Inflammatory macrophage treated with lipopolysaccharide for 4 hours (primary cell): ENCODE data around the gene B4GALT6.

Experiments
- DNase-seq: peaks from one replicate; pipeline ENCODE4 v3.0.0-alpha.2; 2020

Gene B4GALT6

DNA sequence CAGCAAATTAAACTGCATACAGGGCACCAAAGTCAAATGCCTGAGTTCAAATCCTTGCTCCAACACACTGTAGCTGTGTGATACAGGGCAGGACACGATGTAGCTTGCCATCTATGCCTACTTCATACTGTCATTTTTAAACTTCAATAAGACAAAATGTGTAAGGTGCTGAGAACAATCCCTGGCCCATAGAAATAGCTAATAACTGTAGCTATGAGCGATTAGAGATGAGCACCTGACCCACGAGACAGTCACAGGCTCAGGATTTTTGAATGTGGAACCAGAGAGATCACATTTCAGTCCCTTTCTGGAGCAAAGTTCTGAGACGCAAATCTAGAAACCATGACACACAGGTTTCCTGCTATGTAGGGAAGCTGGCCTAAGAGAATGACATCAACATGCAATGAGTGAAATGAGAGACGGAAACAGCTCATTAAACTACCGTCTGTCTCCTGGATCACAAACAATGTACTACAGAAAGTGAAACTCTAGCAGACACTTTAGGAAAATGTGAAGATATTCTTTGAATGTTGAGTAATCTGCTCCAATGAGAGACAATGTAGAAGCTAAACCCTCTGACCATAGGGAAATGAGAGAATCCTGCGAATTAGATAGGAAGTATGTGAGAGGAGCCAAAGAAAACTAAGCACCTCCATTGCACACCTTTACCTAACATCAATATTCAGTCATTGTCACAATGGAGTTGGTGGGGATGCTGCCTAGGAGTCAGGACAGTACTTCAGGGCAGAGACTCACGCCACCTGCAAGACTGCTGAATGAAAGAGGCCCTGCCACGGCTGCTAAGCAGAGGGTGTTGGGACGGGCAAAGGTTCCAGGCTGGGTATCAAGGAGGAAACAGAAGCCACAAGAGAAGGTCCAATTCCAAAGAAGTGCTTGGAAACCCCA lies 25.5 kb downstream of the B4GALT6 start:
- peak; percentile 96 for DNase-seq

DNA sequence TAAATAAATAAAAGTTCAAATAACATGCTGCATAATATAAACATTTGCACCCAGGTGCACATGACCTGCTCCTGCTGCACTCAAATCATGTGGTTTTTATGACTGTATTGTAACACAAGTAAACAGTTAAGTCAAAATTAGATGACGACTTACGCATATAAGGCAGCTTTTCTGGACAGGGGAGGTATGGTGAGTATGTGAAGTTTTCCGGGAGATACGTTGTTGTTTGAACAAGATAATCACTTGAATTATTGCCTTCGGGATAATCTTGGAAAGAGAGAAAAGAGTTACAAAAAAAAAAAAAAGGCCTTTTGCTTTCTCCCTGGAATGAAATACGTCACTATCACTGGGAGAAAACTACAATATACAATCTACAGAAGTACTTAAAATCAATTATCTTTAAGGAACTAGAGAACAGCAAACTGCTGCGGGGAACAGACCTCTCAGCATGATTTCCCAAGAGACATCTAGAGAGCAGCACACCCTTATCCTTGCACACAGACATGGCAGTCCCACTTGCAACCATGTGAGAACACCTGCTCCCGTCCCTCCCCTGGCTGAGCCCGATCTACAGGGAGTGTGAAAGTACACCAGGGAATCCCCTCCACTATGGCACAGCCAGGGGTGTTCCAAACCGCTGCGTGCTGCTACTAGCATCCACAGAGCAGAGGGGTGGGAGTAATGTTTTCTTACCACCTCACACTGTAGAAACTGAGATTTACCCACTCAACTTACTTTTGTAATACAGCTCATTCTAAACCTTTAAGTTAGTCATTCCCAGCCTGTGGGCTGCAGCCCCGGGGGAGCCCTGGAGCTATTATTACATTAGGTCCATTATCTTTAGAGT lies 26.3 kb downstream of the B4GALT6 start:
- DNase-seq = peak; percentile 21

DNA sequence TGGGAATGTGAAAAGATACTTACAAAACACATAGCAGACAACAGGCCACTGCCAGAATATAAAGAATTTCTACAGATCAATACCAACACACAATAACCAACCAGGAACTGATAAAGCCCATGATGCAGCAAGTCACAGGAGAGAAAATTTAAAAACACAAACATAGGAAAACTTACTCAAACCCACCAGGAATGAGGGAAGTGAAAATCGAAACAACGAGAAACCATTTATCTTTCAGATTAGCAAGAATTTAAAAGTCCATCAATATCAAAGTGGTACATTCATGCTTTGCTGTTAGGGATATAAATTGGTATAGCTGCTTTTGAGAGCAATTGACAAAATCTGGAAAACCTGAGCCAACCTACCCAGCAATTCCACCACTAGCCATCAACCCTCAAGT lies 27.6 kb downstream of the B4GALT6 start:
- DNase-seq = no peak

DNA sequence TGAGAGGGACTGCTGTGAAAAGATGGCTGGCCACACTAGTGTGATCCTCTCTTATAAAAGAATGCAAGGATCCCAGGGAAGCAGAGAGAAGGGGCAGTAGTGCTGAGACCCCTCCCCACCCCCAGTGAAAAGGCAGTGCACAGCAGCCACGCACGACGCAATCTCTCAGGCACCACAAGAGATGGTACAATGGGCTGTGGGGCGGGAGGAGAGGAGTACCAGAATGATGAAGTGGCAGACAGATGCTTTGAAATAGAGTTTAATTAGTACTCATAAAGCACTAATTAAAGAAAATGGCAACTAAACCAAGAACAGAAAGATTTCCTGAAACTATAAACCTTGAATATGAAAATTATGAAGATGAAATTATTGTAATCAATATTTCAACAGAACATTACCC lies 29.0 kb downstream of the B4GALT6 start:
- DNase-seq = no peak

DNA sequence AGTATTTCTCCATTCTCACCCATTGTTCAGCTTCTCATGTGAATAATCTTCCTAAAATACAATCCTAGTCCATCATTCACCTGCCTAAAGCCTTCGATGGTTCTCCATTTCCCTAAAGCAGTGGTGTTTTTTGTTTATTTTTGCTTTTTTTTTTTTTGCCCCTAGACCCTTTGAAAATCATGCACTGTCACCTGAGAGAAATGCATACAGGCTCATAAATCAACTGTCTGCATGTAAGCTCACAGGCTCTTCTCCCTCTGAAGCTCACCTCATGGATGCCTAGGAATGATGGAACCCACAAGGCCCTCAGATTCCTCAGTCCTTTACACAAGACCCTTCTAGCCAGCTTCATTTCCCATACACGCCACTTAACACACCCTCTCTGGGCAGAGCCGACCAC lies 31.5 kb downstream of the B4GALT6 start:
- no peak for DNase-seq

DNA sequence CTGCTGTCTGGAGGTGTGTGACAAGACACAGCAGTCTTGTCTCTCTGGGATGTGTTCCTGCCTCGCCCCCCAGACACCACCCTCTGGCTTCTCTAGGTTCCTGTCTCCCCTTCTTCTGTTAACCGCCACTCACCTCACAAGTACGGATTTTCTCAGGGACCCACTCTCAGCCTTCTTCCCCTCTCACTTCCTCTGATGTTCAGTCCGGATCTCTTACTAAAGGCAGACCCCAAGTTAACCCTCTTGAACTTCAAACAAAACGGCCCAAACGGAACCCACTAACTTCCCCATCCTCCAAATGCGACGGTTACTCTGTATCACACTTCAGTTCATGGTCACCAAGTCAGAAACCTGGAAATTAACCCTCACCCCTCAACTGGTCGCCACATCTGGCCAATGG lies 32.0 kb downstream of the B4GALT6 start:
- DNase-seq = no peak

DNA sequence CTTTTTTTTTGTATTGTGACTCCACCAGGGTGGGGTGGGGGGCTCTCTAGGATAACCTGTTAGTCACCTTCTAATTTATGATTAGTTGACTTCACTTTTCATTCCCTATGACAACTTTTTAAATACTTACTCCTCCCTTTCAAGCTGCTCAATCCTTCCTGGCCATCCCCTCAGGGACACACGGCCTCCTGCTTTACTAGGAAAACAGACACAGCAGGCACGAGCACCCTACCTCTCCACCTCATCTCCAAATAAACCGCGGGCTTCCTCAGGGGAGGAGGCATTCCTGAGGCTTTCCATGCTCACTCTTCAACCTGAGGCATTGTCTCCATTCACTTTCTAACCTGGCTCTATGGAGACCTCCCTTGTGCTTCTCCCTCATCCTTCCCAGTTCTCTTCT lies 33.0 kb downstream of the B4GALT6 start:
- DNase-seq = no peak

DNA sequence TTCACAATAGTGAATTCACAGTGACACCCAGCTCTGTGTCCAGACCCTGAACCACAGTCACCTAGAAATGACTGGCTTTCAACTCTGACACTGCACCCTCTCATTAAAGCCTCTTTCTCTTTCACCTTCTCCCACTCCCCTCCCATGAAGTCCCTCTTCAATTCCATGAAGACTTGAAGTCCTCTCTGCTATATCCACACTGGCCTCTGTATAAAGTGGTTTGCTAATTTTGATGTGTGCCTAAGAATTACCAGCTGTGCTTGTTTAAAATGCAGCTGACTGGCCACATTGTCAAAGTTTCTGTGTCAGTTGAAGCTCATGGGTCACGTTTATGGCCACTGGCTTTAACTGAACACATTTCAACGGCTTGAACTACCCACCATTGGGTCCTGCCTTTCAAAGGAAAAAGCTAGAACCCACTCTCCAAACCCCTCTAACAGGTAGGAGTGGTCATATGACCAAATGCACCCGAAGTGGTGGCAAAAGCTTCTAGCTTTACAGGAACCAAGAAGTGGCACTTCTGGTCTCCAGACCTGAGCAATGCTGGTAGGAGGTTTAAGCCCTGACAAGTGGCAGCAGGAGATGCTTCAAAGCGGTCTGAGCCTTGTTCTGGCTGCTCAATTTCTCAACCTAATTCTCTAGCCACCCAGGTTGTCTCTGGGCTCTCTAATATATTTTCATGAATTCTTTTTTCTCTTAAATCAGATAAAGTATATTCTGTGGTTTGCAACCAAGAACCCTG lies 34.2 kb downstream of the B4GALT6 start:
- no peak for DNase-seq

DNA sequence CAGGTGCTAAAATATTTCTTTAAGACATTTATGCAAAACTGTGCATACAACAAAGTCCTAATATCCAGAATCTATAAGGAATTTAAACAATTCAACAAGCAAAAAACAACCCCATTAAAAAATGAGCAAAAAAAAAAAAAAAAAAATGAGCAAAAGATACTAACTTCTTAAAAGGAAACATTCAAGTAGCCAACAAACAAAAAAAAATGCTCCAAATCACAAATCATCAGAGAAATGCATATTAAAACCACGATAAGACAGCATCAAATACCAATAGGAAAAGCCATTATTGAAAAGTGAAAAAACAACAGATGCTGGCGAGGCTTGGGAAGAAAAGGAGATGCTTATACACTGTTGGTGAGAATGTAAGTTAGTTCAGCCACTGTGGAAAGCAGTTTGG lies 34.9 kb downstream of the B4GALT6 start:
- DNase-seq = no peak

DNA sequence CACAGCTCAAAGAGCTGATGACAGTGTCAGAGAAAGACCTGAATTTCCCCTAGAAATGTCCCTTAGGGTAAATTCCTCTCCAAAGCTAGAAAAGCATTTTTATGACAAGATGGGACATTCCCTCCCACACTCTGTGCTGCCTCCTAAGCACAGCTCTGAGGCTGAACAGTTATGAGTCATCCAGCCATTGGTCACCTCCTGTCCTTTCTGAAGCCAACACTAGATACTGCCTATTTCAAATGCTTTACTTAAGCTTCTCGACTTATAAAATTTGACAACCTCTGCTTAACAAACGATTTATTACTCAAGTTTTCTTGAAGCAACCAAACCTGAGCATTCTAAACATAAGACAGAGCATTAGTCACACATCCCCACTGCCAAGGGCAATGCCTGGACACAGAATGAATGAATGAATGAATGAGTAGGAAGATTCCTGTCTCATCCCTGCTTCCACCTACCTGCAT lies 35.4 kb downstream of the B4GALT6 start:
- DNase-seq = peak; percentile 94

DNA sequence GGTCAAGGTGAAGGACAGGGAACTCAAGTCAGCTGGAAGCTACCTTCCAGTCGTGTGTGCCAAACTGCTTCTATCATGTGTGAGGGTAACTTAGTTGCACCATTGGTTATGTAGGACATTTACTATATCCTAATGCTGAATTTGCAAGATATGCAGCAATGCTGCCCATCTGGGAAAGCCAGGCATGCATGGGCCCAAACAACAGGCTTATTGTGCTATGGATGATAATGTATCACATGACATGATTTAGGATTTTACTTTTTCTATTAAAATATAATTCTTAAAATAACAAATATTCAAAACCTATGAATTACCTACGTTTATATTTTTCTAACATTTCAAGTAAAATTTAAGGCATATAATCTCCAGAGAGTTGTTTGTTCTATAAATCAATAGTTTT lies 35.9 kb downstream of the B4GALT6 start:
- no peak for DNase-seq

DNA sequence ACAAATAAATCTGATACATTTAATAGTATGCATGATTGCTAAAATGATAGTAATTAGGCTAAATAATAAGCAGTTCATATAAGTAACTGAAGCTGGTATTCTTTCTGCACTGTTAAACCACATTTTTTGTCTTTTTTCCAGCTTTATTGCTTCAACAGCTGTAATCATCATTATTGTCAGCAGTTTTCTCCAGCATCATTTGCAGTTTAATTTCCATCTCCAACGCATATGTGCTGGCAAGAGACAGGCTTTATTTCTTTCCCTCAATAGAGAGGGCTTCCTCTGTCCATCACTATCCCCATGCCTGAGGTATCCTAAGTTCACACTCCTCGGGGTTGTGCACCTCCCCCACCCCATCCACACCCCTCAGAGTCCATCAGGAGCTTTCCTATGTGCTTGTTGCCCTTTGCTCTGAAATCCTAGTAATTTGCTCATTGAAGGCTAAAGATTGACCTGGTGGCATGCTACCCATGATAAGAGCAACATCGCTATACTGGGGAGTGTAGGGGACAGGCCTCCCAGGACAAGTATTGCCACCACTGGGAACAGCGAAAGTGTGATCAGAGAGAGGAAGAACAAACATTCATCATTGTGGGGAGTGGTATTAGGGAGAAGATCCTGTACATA lies 37.1 kb downstream of the B4GALT6 start:
- no peak for DNase-seq

DNA sequence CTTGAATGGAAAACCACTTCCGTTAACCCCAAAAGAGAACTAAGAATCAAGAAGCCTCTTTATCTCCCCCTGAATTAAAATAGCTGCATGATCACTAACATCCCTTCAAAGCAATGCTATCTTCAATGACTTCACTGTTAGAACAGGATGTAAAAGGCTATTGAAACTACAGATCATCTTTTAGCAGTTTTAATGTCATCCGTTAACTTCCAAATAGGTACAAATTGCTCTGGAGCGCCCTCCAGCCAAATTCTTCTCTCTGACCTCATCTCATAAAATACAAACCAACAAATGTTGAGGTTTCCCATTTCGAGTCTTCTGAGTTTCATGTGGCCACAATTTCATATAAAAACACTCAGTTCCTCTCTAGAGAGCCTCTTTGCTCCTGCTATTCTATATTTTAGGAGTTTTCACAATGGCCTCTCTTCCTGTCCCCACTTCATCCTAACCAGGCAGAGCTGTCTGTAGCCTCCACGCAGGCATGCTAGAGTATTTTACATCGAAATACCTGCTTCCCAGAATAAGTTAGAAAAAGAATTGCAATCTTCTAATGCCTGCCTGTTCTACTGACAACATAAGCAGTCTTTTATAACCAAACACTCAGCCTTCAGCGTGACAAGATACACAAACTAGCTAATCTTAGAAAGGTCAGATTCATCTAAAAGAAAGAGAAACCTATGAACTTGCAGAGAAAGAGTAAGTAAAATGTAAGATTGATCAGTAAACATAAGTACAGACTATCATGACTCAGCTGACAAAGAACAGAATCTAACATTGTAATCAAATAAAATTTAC lies 37.9 kb downstream of the B4GALT6 start:
- no peak for DNase-seq

DNA sequence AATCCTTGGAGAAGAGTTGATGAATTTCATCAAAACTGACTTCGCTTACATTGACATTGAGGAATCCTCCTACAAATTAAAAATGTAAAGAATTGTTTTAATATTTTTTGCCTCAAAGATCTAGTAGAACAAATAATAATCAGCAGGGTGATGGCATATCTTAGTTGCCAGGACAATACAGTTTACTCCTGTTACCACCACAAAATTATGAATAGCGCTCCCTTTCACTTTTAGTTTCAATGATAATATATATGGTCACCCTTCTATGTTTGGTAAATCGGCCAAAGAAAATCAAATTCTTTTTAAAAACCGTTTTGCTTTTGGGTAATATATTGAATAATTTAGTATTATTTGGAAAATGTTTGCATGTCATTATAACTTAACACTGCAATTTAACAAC lies 39.0 kb downstream of the B4GALT6 start:
- DNase-seq = no peak

DNA sequence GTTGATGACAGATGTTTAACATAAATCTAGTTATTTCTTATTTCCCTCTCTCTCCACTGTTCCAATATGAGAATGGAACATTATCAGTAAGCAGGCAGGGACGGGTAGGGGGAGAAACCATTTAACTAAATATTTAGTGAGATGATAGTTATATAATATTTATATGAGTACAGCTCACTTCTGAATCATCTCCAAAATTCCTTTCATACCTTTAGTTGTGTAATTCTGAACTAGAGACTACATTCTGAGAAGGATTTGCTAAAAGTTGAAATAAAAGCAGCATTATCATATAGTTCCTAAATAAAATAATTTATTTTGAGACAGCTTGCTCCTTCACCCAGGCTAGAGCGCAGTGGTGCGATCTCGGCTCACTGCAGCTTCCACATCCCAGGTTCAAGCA lies 41.4 kb downstream of the B4GALT6 start:
- no peak for DNase-seq

DNA sequence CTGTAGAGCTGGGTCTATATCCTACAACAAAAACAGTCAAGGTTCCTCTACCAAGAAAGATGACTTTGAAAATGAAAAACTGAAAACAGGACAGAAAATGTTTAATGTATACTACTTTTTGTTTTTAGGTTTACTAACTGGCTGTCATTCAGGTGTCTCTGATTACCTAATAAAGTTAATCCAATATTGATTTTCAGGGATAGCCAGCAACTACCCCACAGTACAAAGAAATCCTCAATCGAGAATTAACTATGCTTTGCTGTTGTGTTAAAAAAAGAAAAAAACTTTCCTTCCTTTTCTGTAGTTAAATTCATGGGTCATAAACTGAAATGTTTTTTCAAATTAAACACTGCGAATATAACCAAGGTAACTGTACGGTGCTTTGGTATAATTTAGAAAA lies 46.9 kb downstream of the B4GALT6 start:
- no peak for DNase-seq

DNA sequence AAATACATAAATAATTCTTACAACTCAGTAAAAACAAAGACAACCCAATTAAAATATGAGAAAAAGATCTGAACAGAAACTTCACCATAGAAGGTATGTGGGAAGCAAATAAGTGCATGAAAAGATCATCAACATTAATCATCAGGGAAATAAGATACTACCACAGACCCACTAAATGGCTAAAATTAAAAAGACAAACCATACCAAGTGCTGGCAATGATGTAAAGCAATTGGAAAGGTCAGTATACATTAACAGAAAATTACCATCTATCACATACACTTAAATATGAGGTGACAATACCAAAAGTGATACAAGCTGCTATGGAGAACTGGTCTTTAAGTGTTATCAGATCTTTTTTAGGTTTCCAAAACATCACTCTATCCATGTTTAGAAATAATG lies 48.0 kb downstream of the B4GALT6 start:
- no peak for DNase-seq

DNA sequence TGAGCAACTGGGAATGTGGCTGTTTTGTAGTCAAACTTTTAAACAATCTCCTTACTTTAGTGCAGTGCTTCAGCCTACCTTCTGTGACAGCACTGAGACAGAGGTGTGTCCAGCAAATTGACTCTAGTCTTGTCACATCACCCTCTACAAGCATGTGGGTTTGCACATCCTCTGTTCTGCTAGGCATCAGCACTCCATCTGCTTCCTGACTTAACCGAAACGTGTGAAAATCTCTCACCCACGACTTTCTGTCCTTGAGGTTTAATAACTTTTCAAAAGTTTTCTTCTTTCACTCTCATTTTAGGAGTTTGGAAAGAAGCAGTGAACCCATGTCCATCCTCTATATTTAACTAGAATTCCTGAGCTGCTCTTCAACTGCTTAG lies 50.1 kb downstream of the B4GALT6 start:
- DNase-seq = no peak

DNA sequence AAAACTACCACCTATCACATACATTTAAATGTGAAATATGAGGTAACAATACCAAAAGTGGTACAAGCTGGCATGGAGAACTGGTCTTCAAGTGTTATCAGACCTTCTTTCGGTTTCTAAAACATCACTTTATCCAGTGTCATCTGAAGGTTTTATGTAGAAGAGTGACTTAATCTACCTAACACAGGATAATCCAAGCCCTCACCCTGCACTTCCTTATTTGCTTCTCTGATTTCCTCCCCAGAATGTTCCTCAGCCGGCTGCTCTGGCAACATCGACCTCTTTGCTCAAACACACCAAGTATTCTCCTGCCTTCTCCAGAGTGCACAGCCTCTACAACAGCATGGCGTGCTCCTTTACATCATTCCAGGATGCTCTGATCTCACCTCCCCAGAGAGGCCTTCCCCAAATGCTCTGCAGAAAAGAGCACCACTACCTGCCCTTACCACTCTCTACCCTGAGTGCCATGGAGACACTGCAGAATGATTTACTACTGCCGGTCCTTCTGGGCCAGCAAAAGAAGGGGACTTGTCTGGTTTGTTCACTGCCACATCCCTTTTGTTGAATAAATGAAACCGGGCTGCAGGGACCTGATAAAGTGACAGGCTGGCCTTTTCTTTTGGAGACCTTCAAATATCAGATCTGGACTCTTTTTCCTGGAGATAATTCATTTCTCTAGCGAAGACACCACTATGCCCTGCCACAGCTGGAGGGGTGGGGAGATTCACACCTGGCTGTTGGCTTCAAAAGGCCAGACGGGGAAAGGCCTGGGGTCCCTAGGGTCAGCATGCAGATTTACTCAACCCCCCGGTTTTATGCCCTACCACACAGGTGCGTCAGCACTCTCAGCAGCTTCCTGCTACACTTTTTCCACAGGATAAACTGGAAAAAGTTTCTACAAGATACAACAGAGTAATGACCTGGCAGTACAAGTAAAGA lies 50.7 kb downstream of the B4GALT6 start:
- no peak for DNase-seq

DNA sequence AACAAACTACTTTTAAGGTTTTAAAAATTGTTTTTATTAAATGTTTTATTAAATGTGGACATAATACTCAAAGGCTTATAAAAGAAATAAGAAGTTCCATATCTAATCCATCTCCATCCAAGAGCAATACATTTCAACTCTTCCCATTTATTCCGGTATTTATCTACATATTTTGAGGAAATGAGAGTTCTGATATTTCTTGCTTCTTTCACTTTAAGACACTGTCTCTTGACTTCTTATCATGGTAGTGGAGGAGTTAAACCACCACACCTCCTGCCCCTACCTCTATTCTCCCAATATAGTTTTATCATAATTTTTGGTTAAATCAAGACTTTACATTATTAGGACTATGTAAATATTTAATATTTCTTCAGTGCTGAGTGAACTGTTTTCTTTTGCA lies 52.0 kb downstream of the B4GALT6 start:
- no peak for DNase-seq

DNA sequence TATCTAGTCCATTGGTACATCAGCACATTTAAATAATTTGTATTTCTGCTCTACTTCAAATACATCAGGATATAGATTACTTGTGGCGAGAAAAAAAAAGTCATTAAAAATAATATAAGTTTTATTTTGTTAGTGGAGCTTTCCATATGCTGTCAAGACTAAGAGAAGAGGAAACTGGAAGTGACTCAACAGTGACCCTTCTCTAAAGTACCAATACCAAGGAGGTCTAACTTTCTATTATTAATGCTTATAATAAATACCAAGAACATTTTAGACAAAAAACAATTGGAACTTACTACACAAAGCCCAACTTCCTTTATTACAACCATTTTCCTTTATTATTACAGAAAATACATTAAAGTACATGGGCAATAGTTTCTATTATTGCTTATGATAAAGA lies 52.9 kb downstream of the B4GALT6 start:
- DNase-seq = no peak
